NCI-H2171 (cell line): ENCODE results near the gene FMN2.
"Not testable (repeated sequence)": the region's sequence is repeated elsewhere in the genome, so short reads cannot be mapped to it uniquely, and the experiment has no call there.

Experiments
- DNase-seq: peaks from one replicate; lab custom pipeline; 2025; lab: John Stamatoyannopoulos, UW

Gene FMN2

GRCh38 chr1:240138867-240139266 is 47.2 kb downstream of the FMN2 start:
- no peak for DNase-seq

GRCh38 chr1:240139511-240139910 is 47.8 kb downstream of the FMN2 start:
- DNase-seq: no peak

GRCh38 chr1:240145120-240145519 is 53.4 kb downstream of the FMN2 start:
- no peak for DNase-seq

- no peak for DNase-seq
Measured at GRCh38 chr1:240148333-240148732, 56.6 kb downstream of the FMN2 start.

- no peak for DNase-seq
Measured at GRCh38 chr1:240149484-240150094, 57.9 kb downstream of the FMN2 start.

GRCh38 chr1:240151136-240151735 is 59.6 kb downstream of the FMN2 start:
- no peak for DNase-seq

GRCh38 chr1:240152611-240153297 is 61.1 kb downstream of the FMN2 start:
- DNase-seq: no peak

- no peak for DNase-seq
Measured at GRCh38 chr1:240155605-240156004, 63.9 kb downstream of the FMN2 start.

GRCh38 chr1:240164742-240165141 is 73.1 kb downstream of the FMN2 start:
- no peak for DNase-seq

GRCh38 chr1:240169188-240169587 is 77.5 kb downstream of the FMN2 start:
- no peak for DNase-seq

- no peak for DNase-seq
Measured at GRCh38 chr1:240170266-240170665, 78.6 kb downstream of the FMN2 start.

- no peak for DNase-seq
Measured at GRCh38 chr1:240170806-240171205, 79.1 kb downstream of the FMN2 start.

- DNase-seq: no peak
Measured at GRCh38 chr1:240171907-240172306, 80.2 kb downstream of the FMN2 start.

- DNase-seq: no peak
Measured at GRCh38 chr1:240173836-240174235, 82.2 kb downstream of the FMN2 start.

- no peak for DNase-seq
Measured at GRCh38 chr1:240174734-240175133, 83.1 kb downstream of the FMN2 start.

- DNase-seq: no peak
Measured at GRCh38 chr1:240178366-240178765, 86.7 kb downstream of the FMN2 start.

GRCh38 chr1:240184682-240185081 is 93.0 kb downstream of the FMN2 start:
- DNase-seq: not testable (repeated sequence)

- DNase-seq: no peak
Measured at GRCh38 chr1:240188139-240188538, 96.5 kb downstream of the FMN2 start.

GRCh38 chr1:240189386-240189989 is 97.8 kb downstream of the FMN2 start:
- peak; percentile 8 for DNase-seq

- DNase-seq: no peak
Measured at GRCh38 chr1:240190881-240191401, 99.3 kb downstream of the FMN2 start.

- no peak for DNase-seq
Measured at GRCh38 chr1:240192851-240193250, 101.2 kb downstream of the FMN2 start.

GRCh38 chr1:240193679-240194078 is 102.0 kb downstream of the FMN2 start:
- no peak for DNase-seq

GRCh38 chr1:240194120-240194519 is 102.4 kb downstream of the FMN2 start:
- DNase-seq: no peak
